Skeletal muscle satellite cell (primary cell): ENCODE data around the gene NLRC5. TPM values are rescaled to one million over a fixed set of nuclear protein-coding genes. Genes with fewer than 3 reads are reported as not detected.

Experiments
- H3K27me3 ChIP-seq: 2 replicates; pipeline ENCODE4 v1.7.0; 2013; ENCODE audit warnings: low read length; ENCODE audit not compliant: control insufficient read depth, insufficient read depth
- H3K36me3 ChIP-seq: 2 replicates; pipeline ENCODE4 v1.7.0; 2013; ENCODE audit warnings: mild to moderate bottlenecking, control low read depth, low read length; ENCODE audit not compliant: insufficient read depth
- H3K4me1 ChIP-seq: 2 replicates; pipeline ENCODE4 v1.7.0; 2013; ENCODE audit warnings: low read length; ENCODE audit not compliant: control insufficient read depth, insufficient read depth
- H3K4me2 ChIP-seq: 2 replicates; pipeline ENCODE4 v1.7.0; 2013; ENCODE audit warnings: mild to moderate bottlenecking, low read length
- H3K4me3 ChIP-seq: 2 replicates; pipeline ENCODE4 v1.7.0; 2013; ENCODE audit warnings: low read length
- H3K9ac ChIP-seq: 2 replicates; pipeline ENCODE4 v1.7.0; 2013; ENCODE audit warnings: mild to moderate bottlenecking, low read depth, low read length, moderate library complexity
- H3K9me3 ChIP-seq: replicated peaks from 2 replicates; pipeline ENCODE4 v1.7.0; 2013; ENCODE audit warnings: mild to moderate bottlenecking, control low read depth, low read length
- total RNA-seq: library from RNA; depleted of rRNA; stranded (reverse); fragments of >200 nt; gene quantifications from 2 replicates; pipeline ENCODE4 v1.2.3, GENCODE V29; 2012; rRNA removed

Gene NLRC5
- 20.3 and 25.6 TPM in 2 replicates for total RNA-seq

DNA sequence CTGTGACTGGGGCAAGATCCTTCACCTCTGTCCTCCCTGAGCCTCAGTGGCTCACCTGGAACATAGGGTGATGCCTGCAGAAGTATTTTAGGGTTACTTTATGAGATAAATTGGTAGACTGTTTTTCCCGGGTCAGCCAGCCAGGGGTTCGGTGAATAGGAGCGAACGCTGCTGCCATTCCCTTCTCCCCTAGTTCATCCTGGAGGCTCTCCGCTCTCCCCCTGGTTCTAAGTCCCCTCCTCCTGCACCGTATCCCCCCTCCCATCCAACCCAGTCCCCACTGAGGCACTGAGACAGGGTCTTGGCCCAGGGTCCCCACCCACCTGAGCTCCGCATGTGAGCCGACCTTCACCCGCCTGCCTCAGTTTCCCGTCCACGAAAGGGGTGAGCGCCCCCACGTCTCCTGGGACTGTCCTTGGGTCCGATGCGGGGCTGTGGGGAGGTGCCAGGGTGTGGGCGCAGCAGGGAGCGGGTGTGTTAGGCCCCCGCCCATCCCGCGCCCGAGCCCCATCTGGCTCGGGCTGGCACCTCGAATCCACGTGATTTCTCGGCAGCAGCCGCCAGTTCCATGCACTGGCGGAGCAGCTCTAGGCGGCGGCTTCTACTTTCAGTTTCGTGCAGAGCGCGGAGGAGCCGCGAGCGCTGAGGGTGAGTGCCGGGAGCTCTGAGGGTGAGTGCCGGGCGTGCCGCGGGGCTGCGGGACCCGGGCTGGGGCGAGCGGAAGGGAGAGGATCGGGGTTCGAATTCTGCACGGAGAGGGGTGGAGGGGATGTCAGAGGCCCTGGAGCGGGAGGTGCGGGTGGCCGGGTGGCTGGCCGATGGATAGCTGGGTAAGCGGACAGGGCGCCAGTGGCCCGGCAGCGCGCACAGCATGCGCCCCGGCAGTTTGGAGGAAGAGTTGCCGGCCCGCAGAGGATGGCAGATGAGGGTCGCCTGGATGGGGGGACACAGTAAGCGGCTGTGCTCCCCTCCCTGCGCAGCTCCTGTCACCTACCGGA, at the start of gene NLRC5:
TSS of gene NLRC5 (plus strand) at position 610 of the 998 bp plus-strand sequence. CDS start 31,156 bp downstream, outside the sequence.
- Histone ChIP-seq H3K4me1 (peaks cover 38% of the 10 kb centered on the region), H3K9me3 (no peaks in the 10 kb centered on the region), H3K27me3 (no peaks in the 10 kb centered on the region), H3K4me3 (peak within 1 kb of the TSS; percentile 92), H3K4me2 (peak within 1 kb of the TSS; percentile 93), H3K9ac (peak within 1 kb of the TSS; percentile 84), H3K36me3 (no peaks in the 10 kb centered on the region)

GRCh38 chr16:56939801-56940200, 49.6 kb upstream of the NLRC5 start:
- H3K4me3 ChIP-seq = no peak overlapping the region
- no peaks in the 10 kb centered on the region for H3K27me3 ChIP-seq
- no peaks in the 10 kb centered on the region for H3K9me3 ChIP-seq
- peak overlapping the region; percentile 35 for H3K9ac ChIP-seq
- peaks cover 32% of the 10 kb centered on the region for H3K4me1 ChIP-seq
- no peak overlapping the region for H3K4me2 ChIP-seq
- peaks cover 97% of the 10 kb centered on the region for H3K36me3 ChIP-seq

DNA sequence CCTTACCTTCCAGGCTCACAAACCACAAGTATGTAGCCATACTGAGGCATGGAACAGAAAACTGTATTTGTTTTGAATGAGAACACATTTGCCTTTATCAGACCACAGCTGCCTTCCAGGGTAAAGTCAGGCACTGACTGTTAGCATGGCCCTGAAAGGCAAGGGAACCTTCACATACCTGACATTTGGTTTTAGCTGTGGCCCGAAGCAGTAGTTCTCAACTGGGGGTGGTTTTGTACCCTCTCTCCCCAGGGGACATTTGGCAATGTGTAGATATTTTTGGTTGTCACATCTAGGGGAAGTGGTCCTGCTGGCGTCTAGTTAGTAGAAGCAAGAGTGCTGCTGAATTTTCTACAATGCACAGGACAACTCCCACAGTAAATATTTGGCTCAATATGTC, 48.3 kb upstream of the NLRC5 start:
- Histone ChIP-seq H3K36me3 (peaks cover 92% of the 10 kb centered on the region), H3K27me3 (no peaks in the 10 kb centered on the region), H3K4me1 (peaks cover 20% of the 10 kb centered on the region), H3K4me3 (no peak overlapping the region), H3K9ac (no peak overlapping the region), H3K9me3 (no peaks in the 10 kb centered on the region), H3K4me2 (no peak overlapping the region)

- Histone ChIP-seq H3K4me1 (peaks cover 14% of the 10 kb centered on the region), H3K4me2 (no peak overlapping the region), H3K27me3 (no peaks in the 10 kb centered on the region), H3K36me3 (peaks cover 91% of the 10 kb centered on the region), H3K9ac (no peak overlapping the region), H3K4me3 (no peak overlapping the region), H3K9me3 (no peaks in the 10 kb centered on the region)
Observed at GRCh38 chr16:56941856-56942331, 47.5 kb upstream of the NLRC5 start.

- no peak overlapping the region for H3K4me3 ChIP-seq
- peaks cover 73% of the 10 kb centered on the region for H3K36me3 ChIP-seq
- peaks cover 5% of the 10 kb centered on the region for H3K4me1 ChIP-seq
- H3K4me2 ChIP-seq = no peak overlapping the region
- H3K9ac ChIP-seq = no peak overlapping the region
- H3K27me3 ChIP-seq = no peaks in the 10 kb centered on the region
- H3K9me3 ChIP-seq = no peaks in the 10 kb centered on the region
Observed at GRCh38 chr16:56943761-56944375, 45.5 kb upstream of the NLRC5 start.

DNA sequence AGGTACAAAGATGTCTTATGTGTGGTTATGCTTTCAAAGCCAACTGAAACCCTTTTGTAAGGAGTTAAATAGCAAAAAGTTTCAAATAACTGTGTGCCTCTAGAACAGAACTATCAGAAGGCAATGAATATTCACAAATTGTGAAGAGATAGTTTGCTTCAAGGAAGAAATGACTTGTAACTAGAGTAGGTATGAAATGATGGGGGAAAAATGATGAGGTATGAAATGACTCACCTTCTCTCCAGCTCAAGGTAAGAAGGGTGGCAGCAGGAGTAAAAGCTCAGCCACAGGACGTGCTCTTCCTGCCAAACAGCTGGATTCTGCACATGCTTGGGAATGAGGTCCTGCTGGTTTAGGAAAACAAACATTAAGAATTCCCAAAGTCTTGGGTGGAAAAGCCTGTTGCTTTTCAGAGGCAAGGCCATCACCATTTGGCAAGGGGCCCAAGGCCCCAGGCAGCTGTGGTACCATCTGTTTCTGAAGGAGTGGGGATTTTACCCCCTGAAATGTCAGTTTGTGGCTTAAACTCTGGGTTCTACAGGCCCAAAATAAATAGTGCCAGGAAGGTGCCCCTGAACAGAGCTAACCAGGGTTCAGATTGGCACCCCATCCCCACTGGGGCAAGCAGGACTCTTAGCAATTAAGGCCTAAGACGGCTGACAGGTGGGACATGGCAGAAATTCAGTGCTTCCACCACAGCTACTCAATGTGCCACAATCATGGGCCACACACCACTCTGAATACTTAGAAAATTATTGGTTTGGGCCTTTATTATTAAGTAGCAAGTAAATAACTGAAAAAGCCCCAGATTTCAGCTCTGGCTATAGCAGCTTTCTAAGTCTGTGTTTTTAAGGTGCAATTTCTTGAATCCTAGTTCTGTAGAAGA, 44.2 kb upstream of the NLRC5 start:
- no peak overlapping the region for H3K4me3 ChIP-seq
- no peak overlapping the region for H3K9ac ChIP-seq
- H3K27me3 ChIP-seq = no peaks in the 10 kb centered on the region
- H3K4me2 ChIP-seq = no peak overlapping the region
- no peaks in the 10 kb centered on the region for H3K4me1 ChIP-seq
- peaks cover 59% of the 10 kb centered on the region for H3K36me3 ChIP-seq
- H3K9me3 ChIP-seq = no peaks in the 10 kb centered on the region

GRCh38 chr16:56945847-56946527, 43.4 kb upstream of the NLRC5 start:
- Histone ChIP-seq H3K27me3 (no peaks in the 10 kb centered on the region), H3K9me3 (no peaks in the 10 kb centered on the region), H3K4me3 (no peak overlapping the region), H3K4me2 (no peak overlapping the region), H3K36me3 (peaks cover 51% of the 10 kb centered on the region), H3K4me1 (no peaks in the 10 kb centered on the region), H3K9ac (no peak overlapping the region)

DNA sequence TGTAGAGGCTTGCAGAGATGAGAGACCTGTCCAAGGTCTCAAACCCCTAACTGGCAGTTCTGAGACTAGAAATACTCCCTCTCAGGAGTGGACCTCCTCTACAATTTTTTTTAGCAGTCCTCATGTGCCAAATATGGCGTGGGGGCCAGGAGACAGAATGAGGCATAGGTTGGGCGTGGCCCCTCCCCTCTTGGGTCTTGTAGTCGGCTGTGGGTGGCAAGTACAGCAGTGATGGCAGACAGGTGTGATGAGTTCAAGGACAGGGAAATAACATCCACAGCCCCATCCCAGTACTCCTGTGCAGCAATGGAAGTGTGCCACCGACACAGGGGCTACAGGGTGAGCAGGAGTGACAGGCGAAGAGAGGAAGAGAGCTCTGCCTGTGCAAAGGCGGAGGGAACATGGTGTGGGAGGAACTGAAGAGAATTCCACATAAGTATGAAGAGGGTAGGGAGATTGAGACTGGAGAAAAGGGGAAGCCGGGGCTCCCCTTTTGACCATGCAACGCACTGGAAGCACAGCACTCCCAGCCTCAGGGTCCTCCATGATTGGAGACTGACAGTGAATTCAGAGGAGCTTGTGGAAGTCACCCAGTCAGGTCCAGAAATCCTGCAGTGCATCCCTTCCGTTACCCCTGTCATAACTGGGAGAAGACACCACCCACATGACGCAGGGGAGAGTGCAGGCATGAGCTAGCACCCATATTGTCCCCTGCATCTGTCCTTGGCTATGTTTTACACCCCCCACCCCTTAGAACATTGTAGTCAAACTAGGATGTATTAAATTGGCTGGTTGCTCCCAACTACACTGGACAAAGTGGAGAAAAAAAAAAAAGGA, 42.4 kb upstream of the NLRC5 start:
- Histone ChIP-seq H3K4me2 (no peak overlapping the region), H3K4me1 (no peaks in the 10 kb centered on the region), H3K27me3 (no peaks in the 10 kb centered on the region), H3K36me3 (peaks cover 43% of the 10 kb centered on the region), H3K9ac (no peak overlapping the region), H3K4me3 (no peak overlapping the region), H3K9me3 (no peaks in the 10 kb centered on the region)

DNA sequence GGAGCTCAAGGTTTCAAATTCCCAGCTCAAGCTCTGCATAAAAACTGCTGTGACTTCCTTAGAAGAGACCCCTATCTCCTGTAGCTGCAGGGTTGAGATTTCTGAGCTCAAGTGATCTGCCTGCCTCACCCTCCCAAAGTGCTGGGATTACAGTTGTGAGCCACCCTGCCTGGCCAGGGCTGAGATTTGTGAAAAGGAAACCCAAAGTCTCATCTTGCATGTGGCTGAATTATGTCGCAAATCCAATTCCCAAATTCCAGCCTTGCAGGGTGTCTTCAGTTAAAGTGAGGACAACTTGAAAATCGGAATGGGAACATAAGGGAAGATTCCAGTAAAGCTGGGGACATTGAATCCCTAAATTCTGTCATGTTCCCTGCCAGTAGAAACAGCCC, 41.8 kb upstream of the NLRC5 start:
- H3K27me3 ChIP-seq = no peaks in the 10 kb centered on the region
- H3K9ac ChIP-seq = no peak overlapping the region
- no peak overlapping the region for H3K4me3 ChIP-seq
- H3K4me2 ChIP-seq = no peak overlapping the region
- peaks cover 37% of the 10 kb centered on the region for H3K36me3 ChIP-seq
- no peaks in the 10 kb centered on the region for H3K9me3 ChIP-seq
- H3K4me1 ChIP-seq = no peaks in the 10 kb centered on the region

DNA sequence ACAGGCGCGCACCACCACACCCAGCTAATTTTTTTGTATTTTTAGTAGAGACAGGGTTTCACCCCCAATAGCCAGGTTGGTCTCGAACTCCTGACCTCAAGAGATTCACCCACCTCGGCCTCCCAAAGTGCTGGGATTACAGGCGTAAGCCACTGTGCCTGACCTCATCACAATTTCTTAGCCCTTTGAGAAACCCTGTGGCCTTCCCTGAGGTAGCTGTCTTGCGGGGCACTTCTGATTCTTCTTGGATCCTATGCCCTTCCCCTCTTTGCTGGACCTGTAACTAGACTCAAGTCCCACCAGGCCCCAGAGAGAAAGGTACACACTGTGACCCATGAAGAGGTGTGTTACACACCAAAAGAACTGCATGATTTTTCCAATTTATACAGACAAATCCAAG, 41.1 kb upstream of the NLRC5 start:
- Histone ChIP-seq H3K4me1 (no peaks in the 10 kb centered on the region), H3K27me3 (no peaks in the 10 kb centered on the region), H3K36me3 (peaks cover 30% of the 10 kb centered on the region), H3K4me3 (no peak overlapping the region), H3K4me2 (no peak overlapping the region), H3K9me3 (no peaks in the 10 kb centered on the region), H3K9ac (no peak overlapping the region)
